HEK293T (cell line): ENCODE data around the gene FNDC11.

Source experiments
- CTCF ChIA-PET: fragments of 350-600 bp; formaldehyde crosslinking; extraction: SDS; loops from one replicate; lab custom pipeline; 2021; ENCODE audit warnings: antibody characterized with exemption, inconsistent platforms; lab: Yijun Ruan, JAX
- POLR2A ChIA-PET: fragments of 350-600 bp; formaldehyde crosslinking; extraction: SDS; loops from one replicate; lab custom pipeline; 2020; ENCODE audit warnings: antibody characterized with exemption, inconsistent platforms; lab: Yijun Ruan, JAX
- DNase-seq: peaks from one replicate; pipeline ENCODE4 v3.0.0; 2012; ENCODE audit warnings: mixed read lengths; ENCODE audit errors: extremely low spot score
- ARNT ChIP-seq: fragments of 450-650 bp; IDR thresholded peaks from 2 replicates; pipeline ENCODE4 v1.6.1; 2017; ENCODE audit warnings: mild to moderate bottlenecking
- BHLHE40 ChIP-seq: fragments of 450-650 bp; IDR thresholded peaks from 2 replicates; pipeline ENCODE4 v1.6.1; 2016; ENCODE audit warnings: mild to moderate bottlenecking, moderate library complexity, borderline replicate concordance
- CTBP1 ChIP-seq: fragments of 450-650 bp; IDR thresholded peaks from 2 replicates; pipeline ENCODE4 v1.6.1; 2016; ENCODE audit warnings: borderline replicate concordance
- FOXA1 ChIP-seq: fragments of 450-650 bp; IDR thresholded peaks from 2 replicates; pipeline ENCODE4 v1.6.1; 2016; ENCODE audit warnings: mild to moderate bottlenecking
- FOXK2 ChIP-seq: fragments of 450-650 bp; IDR thresholded peaks from 2 replicates; pipeline ENCODE4 v1.6.1; 2016; ENCODE audit warnings: mild to moderate bottlenecking
- FOXM1 ChIP-seq: fragments of 450-650 bp; IDR thresholded peaks from 2 replicates; pipeline ENCODE4 v1.6.1; 2017; ENCODE audit warnings: mild to moderate bottlenecking, borderline replicate concordance
- HDGF ChIP-seq: fragments of 450-650 bp; IDR thresholded peaks from 2 replicates; pipeline ENCODE4 v1.6.1; 2017; ENCODE audit warnings: antibody characterized with exemption, borderline replicate concordance
- L3MBTL2 ChIP-seq: fragments of 450-650 bp; conservative IDR thresholded peaks from 2 replicates; pipeline ENCODE4 v1.6.1; 2016; ENCODE audit warnings: mild to moderate bottlenecking
- LEF1 ChIP-seq: fragments of 450-650 bp; IDR thresholded peaks from 2 replicates; pipeline ENCODE4 v1.6.1; 2017; ENCODE audit warnings: mild to moderate bottlenecking, borderline replicate concordance
- NFRKB ChIP-seq: fragments of 450-650 bp; IDR thresholded peaks from 2 replicates; pipeline ENCODE4 v1.6.1; 2016; ENCODE audit warnings: mild to moderate bottlenecking, moderate library complexity
- PKNOX1 ChIP-seq: fragments of 450-650 bp; IDR thresholded peaks from 2 replicates; pipeline ENCODE4 v1.6.1; 2016
- SP1 ChIP-seq: fragments of 450-650 bp; IDR thresholded peaks from 2 replicates; pipeline ENCODE4 v1.6.1; 2017
- SUZ12 ChIP-seq: fragments of 450-650 bp; IDR thresholded peaks from 2 replicates; pipeline ENCODE4 v1.6.1; 2016; ENCODE audit warnings: mild to moderate bottlenecking
- TARDBP ChIP-seq: fragments of 450-650 bp; IDR thresholded peaks from 2 replicates; pipeline ENCODE4 v1.6.1; 2016
- ZNF384 ChIP-seq: fragments of 450-650 bp; IDR thresholded peaks from 2 replicates; pipeline ENCODE4 v1.6.1; 2016

The FNDC11 gene

GRCh38 chr20:63587776-63588591, 34.0 kb downstream of the FNDC11 start:
- CTCF ChIA-PET, result interaction anchor here (0.6 to 1.4 kb wide), 2 partner anchors 11 to 92 kb away, joined by 3 to 4 read pairs; no protein-coding TSS in a partner anchor
- POLR2A ChIA-PET, result interaction anchor here (1.7 kb wide), 1 partner anchor 14 kb away, joined by 7 read pairs; the partner anchor contains the start of gene HELZ2
- no peak for TF ChIP-seq NFRKB
- no peak for TF ChIP-seq FOXM1
- TF ChIP-seq ZNF384, result no peak
- no peak for TF ChIP-seq LEF1
- no peak for TF ChIP-seq BHLHE40
- no peak for TF ChIP-seq SUZ12
- DNase-seq, result no peak

GRCh38 chr20:63588641-63589041, 34.7 kb downstream of the FNDC11 start:
- POLR2A ChIA-PET, result interaction anchor here (1.7 kb wide), 1 partner anchor 14 kb away, joined by 7 read pairs; the partner anchor contains the start of gene HELZ2
- CTCF ChIA-PET, result interaction anchor here (0.6 to 1.4 kb wide), 2 partner anchors 12 to 92 kb away, joined by 3 to 4 read pairs; no protein-coding TSS in a partner anchor
- TF ChIP-seq TARDBP (no peak), HDGF (no peak), LEF1 (no peak), SP1 (no peak)
- no peak for DNase-seq

- no peak for DNase-seq
- POLR2A ChIA-PET, result interaction anchor here (1.7 kb wide), 1 partner anchor 15 kb away, joined by 7 read pairs; the partner anchor contains the start of gene HELZ2
- CTCF ChIA-PET, result no interaction called here
- TF ChIP-seq CTBP1 (no peak), TARDBP (no peak), LEF1 (no peak), SUZ12 (no peak), FOXK2 (no peak), ARNT (no peak), NFRKB (no peak), BHLHE40 (no peak), SP1 (no peak), ZNF384 (no peak), FOXA1 (no peak), HDGF (no peak), L3MBTL2 (no peak)
These were observed 35.6 kb downstream of the FNDC11 start for GRCh38 chr20:63589261-63590217.

- no peak for DNase-seq
- ChIA-PET CTCF (no interaction called here), POLR2A (no interaction called here)
- TF ChIP-seq PKNOX1 (no peak), ZNF384 (no peak)
These were observed 36.5 kb downstream of the FNDC11 start for GRCh38 chr20:63590218-63591146.

GRCh38 chr20:63591147-63591533, 37.2 kb downstream of the FNDC11 start:
- ChIA-PET CTCF (no interaction called here), POLR2A (interaction anchor here (1.3 kb wide), 1 partner anchor 16 kb away, joined by 5 read pairs; no protein-coding TSS in a partner anchor)
- TF ChIP-seq LEF1, result no peak
- TF ChIP-seq L3MBTL2, result no peak
- no peak for TF ChIP-seq CTBP1
- no peak for TF ChIP-seq BHLHE40
- no peak for TF ChIP-seq FOXM1
- no peak for TF ChIP-seq SP1
- no peak for TF ChIP-seq PKNOX1
- no peak for TF ChIP-seq HDGF
- TF ChIP-seq TARDBP, result no peak
- no peak for DNase-seq

- no peak for DNase-seq
- POLR2A ChIA-PET, result interaction anchor here (1.3 kb wide), 1 partner anchor 17 kb away, joined by 5 read pairs; no protein-coding TSS in a partner anchor
- CTCF ChIA-PET, result no interaction called here
- TF ChIP-seq ARNT (no peak), FOXK2 (no peak), ZNF384 (no peak), HDGF (no peak), SP1 (no peak), BHLHE40 (no peak), L3MBTL2 (no peak), LEF1 (no peak)
These were observed 37.9 kb downstream of the FNDC11 start for GRCh38 chr20:63591786-63592355.
